PFSK-1 (cell line): ENCODE measurements around the gene NPIPB8.

Source experiments
- FOXP2 ChIP-seq: optimal IDR thresholded peaks from 2 replicates; pipeline ENCODE3; 2011; ENCODE audit warnings: borderline replicate concordance, control low read depth, inconsistent platforms; ENCODE audit not compliant: insufficient read depth; ENCODE audit errors: extremely low read length, extremely low read depth
- POLR2AphosphoS5 ChIP-seq: IDR thresholded peaks from 2 replicates; pipeline ENCODE4 v1.6.1; 2012; ENCODE audit warnings: low read depth, mild to moderate bottlenecking, control low read depth, low read length, moderate library complexity
- REST ChIP-seq, 2 experiments: IDR thresholded peaks; 2 replicates each; pipeline versions ENCODE4 v1.6.1 to v1.8.0; 2011 to 2012; ENCODE audit warnings: low read depth in 2 of 2, low read length in 2 of 2, control low read depth in 1 of 2, inconsistent platforms in 1 of 2, mild to moderate bottlenecking in 1 of 2, moderate library complexity in 1 of 2; ENCODE audit not compliant: insufficient read depth in 1 of 2
- SIN3A ChIP-seq: IDR thresholded peaks from 2 replicates; pipeline ENCODE4 v1.6.1; 2012; ENCODE audit warnings: mild to moderate bottlenecking, low read length, moderate library complexity, borderline replicate concordance; ENCODE audit not compliant: insufficient read depth
- TAF1 ChIP-seq: IDR thresholded peaks from 2 replicates; pipeline ENCODE4 v1.6.1; 2012; ENCODE audit warnings: low read length, control low read depth, borderline replicate concordance; ENCODE audit not compliant: insufficient read depth

Gene NPIPB8

GRCh38 chr16:28609631-28610594 is 28.0 kb upstream of the NPIPB8 start, which contains the start of gene SULT1A1:
Gene SULT1A1, minus strand, starts transcription at chr16:28610044. Its CDS starts 1,189 bp downstream, at chr16:28608855.
- TF ChIP-seq REST (IDR thresholded peaks at IDR 0.05; ENCODE audit: insufficient read depth in 1 of 2, low read depth in 2 of 2, low read length in 2 of 2), result no peak
- no peak for TF ChIP-seq FOXP2
- TF ChIP-seq TAF1, result no peak
- TF ChIP-seq POLR2AphosphoS5, result no peak
- no peak for TF ChIP-seq SIN3A

- TF ChIP-seq REST (IDR thresholded peaks at IDR 0.05; ENCODE audit: insufficient read depth in 1 of 2, low read depth in 2 of 2, low read length in 2 of 2) (no peak), POLR2AphosphoS5 (no peak), FOXP2 (no peak), TAF1 (no peak), SIN3A (no peak)
Measured at GRCh38 chr16:28610595-28611191, 27.2 kb upstream of the NPIPB8 start.

GRCh38 chr16:28616636-28617035 is 21.2 kb upstream of the NPIPB8 start:
- no peak for TF ChIP-seq FOXP2
- no peak for TF ChIP-seq POLR2AphosphoS5
- no peak for TF ChIP-seq TAF1
- no peak for TF ChIP-seq SIN3A
- no peak for TF ChIP-seq REST (IDR thresholded peaks at IDR 0.05; ENCODE audit: insufficient read depth in 1 of 2, low read depth in 2 of 2, low read length in 2 of 2)

- TF ChIP-seq POLR2AphosphoS5, result no peak
- TF ChIP-seq TAF1, result no peak
- TF ChIP-seq FOXP2, result no peak
- no peak for TF ChIP-seq REST (IDR thresholded peaks at IDR 0.05; ENCODE audit: insufficient read depth in 1 of 2, low read depth in 2 of 2, low read length in 2 of 2)
- TF ChIP-seq SIN3A, result no peak
Measured at GRCh38 chr16:28617874-28618273, 20.0 kb upstream of the NPIPB8 start.
